NCI-H345 treated with DMSO at 0.1 percent for 48 hours (cell line): ENCODE data around the gene PDLIM1.
A peak's percentile ranks its signal among the peaks of the same experiment; 100 is the strongest.
"Not testable (repeated sequence)": the region's sequence is repeated elsewhere in the genome, so short reads cannot be mapped to it uniquely, and the experiment has no call there.

Source experiments
- DNase-seq: peaks from one replicate; lab custom pipeline; 2025; ENCODE audit not compliant: unreplicated experiment; lab: John Stamatoyannopoulos, UW

The PDLIM1 gene

GRCh38 chr10:95243318-95243617 lies 47.5 kb downstream of the PDLIM1 start:
- no peak for DNase-seq

GRCh38 chr10:95242581-95243317 lies 48.1 kb downstream of the PDLIM1 start:
- peak; percentile 11 for DNase-seq

DNA sequence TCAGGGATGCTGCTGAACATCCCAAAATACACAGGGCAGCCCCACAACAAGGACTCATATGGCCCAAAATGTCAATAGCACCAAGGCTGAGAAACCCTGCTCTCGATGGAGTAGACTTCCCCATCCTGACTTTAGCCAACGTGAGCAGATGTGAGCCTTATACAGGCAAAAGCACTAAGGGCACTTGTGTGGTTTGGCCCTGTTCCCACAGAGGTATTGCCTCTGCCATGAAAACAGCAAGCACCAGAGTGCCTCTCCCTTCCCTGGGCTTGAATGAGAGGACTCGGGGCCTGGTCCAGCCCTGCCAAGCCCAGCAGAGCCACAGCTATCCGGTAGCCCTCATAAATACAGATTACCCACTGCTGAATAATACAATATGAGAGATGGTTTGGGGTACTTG lies 49.3 kb downstream of the PDLIM1 start:
- peak; percentile 11 for DNase-seq

- no peak for DNase-seq
Observed at GRCh38 chr10:95240811-95241210, 50.0 kb downstream of the PDLIM1 start.

GRCh38 chr10:95240096-95240495 lies 50.7 kb downstream of the PDLIM1 start:
- DNase-seq: not testable (repeated sequence)

DNA sequence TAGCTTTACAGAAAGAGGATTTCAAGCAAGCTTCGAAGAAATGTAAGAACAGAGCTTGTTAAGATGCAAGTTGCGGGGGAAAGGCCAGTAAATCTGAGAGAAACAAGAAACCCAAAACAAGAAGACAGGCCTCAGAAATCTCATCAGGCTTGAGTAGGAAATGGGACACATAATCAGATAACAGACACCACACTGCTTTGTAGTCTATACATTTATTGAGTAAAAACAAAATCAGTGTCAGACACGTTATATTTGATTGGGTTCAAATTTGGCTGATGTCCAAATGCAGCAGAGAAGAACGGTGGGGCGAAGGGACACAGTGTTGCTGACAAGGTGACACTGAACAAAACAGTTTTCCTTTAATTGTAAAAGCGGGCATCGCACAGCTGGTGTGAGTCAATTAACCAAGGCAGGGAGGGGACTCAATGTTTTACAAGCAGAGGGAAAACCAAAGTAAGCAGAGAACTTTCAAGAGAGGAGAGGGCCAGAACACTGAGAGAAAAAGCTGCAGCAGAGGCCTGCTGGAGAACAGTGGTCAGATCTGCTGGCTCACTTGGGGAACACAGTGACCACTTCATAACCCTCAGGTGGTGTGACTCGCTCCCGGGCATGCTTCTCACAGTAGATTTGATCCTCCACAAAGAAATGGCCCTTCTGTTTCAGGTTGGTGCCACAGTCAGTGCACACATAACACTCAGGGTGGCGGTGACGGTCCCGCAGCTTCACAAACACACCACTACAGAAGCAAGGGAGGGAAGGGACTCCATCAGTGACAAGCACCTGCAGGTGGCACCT lies 53.2 kb downstream of the PDLIM1 start:
- peak; percentile 30 for DNase-seq

- DNase-seq: no peak
Observed at GRCh38 chr10:95236068-95236903, 54.5 kb downstream of the PDLIM1 start.

DNA sequence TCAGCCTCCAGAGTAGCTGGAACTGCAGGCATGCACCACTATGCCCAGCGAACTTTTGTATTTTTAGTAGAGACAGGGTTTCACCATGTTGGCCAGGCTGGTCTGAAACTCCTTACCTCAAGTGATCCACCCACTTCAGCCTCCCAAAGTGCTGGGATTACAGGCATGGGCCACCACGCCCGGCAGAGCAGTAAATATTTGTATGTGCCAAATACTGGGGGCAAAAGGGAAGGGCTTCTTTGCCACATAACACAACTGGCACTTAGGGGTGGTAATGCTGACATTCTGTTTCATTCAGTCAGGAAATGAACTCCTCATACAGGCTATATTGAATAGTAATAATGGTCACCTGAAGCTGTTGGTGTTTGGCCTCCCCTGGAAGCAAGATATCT lies 55.1 kb downstream of the PDLIM1 start:
- no peak for DNase-seq

DNA sequence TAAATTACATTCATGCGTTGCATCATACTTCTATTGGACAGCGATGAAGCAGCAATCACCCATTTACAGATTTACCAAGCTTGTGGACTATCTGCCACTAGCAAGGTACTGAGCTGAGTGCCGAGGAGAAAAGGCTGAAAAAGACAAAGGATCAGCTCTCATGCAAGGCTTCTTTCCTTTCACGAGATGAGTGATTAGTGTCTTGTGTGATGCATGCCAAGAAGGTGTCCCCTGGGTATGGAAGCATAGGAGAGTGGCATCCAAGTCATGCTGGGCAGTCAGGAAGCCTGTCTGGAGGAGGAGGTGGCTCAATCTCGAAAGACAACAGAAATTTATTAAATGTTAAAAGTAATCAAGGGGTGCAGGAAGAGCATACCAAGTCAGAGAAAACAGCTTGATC lies 55.9 kb downstream of the PDLIM1 start:
- no peak for DNase-seq

GRCh38 chr10:95233377-95234034 lies 57.3 kb downstream of the PDLIM1 start:
- no peak for DNase-seq

GRCh38 chr10:95230677-95231586 lies 59.9 kb downstream of the PDLIM1 start:
- not testable (repeated sequence) for DNase-seq

DNA sequence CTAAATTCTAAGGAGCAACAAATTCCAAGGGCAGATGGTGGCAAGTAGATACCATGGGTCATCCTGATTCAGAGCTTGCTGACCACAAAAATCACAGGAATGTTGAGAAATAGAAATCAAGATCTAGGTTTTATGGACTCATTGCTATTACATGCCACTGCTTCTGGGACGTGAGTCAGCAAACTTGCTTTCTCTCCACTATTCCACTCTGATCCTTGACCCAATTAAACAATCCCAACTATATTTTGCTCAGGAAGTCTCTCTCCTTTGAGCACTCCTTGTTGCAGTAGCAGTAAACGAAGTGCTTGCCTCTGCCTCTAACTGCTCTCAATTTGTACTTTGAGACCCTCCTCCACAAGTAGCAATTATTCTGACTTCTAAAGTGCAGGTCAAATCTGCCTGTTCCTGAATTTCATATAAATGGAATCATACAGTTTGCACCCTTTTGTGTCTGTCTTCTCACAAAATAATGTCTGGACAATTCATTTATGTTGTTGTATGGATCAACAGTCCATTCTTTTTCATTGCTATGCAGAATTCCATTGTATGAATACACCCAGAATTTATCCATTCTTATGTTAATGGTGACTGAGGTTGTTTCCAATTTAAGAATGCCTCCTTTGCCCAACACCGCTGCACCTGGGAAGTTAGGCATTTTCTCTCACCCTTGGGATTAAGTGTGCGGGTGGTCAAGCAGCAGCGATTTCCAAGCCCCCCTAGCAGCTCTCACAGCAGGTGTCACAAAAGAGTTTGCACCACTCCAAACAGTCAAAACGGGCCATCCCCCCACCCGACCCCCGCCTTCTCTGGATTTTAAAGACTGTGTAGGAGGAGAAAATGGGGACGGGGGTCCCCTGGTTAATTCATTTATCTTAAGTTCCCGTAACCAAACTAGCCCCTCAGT lies 60.8 kb downstream of the PDLIM1 start:
- no peak for DNase-seq

GRCh38 chr10:95228934-95229723 lies 61.7 kb downstream of the PDLIM1 start:
- not testable (repeated sequence) for DNase-seq

- DNase-seq: no peak
Observed at GRCh38 chr10:95225136-95225535, 65.7 kb downstream of the PDLIM1 start.

DNA sequence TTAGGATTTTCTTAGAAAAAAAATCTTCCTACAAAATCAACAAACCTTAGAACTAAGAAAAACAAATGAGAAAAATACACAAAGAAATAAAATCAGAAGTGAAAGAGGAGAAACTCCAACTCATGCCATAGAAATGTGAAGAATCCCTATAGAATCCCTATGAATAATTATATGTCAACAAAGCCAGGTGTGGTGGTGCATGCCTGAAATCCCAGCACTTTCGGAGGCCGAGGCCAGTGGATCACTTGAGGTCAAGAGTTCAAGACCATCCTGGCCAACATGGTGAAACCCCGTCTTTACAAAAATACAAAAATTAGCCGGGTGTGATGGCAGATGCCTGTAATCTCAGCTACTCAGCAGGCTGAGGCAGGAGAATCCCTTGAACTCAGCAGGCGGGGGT lies 69.7 kb downstream of the PDLIM1 start:
- no peak for DNase-seq

DNA sequence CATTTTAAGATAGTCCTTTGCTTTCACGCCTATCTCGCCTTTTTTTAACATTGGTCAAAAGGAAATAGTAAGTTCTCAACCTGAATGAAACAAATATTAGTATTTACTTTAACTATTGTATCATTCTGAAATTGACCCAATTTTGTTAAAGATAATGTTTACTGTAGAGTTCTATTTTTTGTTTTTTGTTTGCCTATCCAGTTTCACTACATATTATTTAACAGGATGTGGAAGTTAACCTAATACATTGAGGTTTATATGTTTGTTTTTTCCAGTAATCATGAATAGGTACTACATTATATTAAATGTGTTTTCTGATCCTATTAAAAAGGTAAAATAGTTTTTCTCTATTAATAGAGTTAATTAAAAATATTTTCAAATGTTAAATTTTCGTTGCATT lies 70.3 kb downstream of the PDLIM1 start:
- DNase-seq: no peak

DNA sequence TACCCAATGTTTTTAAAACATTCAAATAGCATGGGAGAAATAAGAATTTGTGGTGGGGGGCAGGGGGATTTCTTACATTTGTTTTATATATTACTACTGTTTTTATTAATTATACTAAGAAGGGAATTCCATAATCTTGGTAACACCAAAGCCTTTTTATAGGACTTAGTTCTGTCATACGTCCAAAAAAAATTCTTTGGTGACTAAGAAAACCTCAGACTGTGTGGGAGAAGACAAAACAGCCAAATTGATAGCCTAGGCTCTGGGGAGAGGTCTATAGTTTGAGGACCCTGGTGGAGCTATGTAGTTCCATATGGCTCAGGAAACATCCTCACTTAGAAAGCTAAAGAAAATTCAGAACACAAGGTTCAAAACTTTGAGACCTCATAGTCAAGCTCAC lies 73.3 kb downstream of the PDLIM1 start:
- DNase-seq: no peak

- DNase-seq: no peak
Observed at GRCh38 chr10:95214793-95215192, 76.0 kb downstream of the PDLIM1 start.
